Activated naive CD4-positive, alpha-beta T cell treated with anti-CD3 and anti-CD28 coated beads, Interleukin-2, amount 50 U/mL, for 72 hours (primary cell): ENCODE results near the gene BET1. TPM values are rescaled to one million over a fixed set of nuclear protein-coding genes. Genes with fewer than 3 reads are reported as not detected.

ENCODE experiments used
- ATAC-seq, 2 donors: fragments of 150-1000 bp; cut with Tn5 transposase; 2 replicates each; pipeline ENCODE4 v1.10.0; 2021; ENCODE audit warnings: mild to moderate bottlenecking in 2 of 2, moderate library complexity in 2 of 2
- DNase-seq, 2 donors: peaks; one replicate each; pipeline ENCODE4 v3.0.0; 2021 to 2022; ENCODE audit warnings: low spot score in 2 of 2
- H3K27ac Mint-ChIP-seq, 2 donors: one replicate each; pipeline ENCODE4 v1.8.0; 2022; ENCODE audit warnings: mild to moderate bottlenecking in 2 of 2, mixed read lengths in 2 of 2
- H3K36me3 Mint-ChIP-seq, 2 donors: one replicate each; pipeline ENCODE4 v1.8.0; 2022; ENCODE audit warnings: mixed read lengths in 2 of 2
- H3K9me3 Mint-ChIP-seq, 2 donors: one replicate each; pipeline ENCODE4 v1.8.0; 2022; ENCODE audit warnings: mixed read lengths in 2 of 2
- total RNA-seq, 2 donors: library from RNA; stranded (reverse); gene quantifications; one replicate each; pipeline ENCODE4 v1.2.3, GENCODE V29; 2022

The BET1 gene
- total RNA-seq, 2 donors from 2014 or later, result 18.8 to 21.5 TPM

DNA sequence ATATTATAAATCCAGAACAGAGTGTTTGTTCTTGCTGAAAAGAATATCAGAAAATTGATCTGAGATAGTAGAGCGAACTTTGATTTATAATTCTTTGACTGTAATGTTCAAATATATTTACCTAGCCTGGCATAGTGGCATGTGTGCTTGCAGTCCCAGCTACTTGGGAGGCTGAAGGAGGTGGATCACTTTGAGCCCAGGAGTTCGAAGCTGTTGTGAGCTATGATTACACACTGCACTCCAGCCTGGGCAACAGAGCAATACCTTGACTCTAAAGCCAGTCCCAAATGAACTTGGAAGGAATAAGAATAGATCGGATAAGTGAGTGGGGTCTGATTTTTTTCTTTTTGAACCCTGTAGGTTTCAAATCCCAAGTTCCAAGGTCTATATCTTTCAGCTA is 59.1 kb downstream of the BET1 start:
- no peak for ATAC-seq
- Mint-ChIP-seq H3K9me3 (no peaks in the 10 kb centered on the region), H3K27ac (no peak overlapping the region), H3K36me3 (no peaks in the 10 kb centered on the region)
- DNase-seq, result no peak

DNA sequence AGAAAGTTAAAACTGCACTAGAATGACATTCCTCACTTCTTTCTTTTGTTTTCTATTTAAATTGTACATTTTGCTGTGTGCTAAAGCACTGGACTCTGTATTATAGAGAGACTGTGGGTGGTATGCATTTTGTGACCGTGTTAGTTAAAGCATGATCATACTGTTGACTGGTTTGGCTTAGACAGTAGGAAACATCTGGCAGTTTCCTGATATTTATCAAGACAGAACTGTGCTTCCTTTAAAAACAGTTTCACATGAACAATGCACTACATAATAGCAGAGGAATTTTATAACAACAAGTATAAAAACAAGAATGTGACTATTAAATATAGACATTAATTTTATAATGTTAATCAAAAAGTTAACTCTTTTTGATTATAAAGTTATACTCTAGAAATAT is 59.5 kb downstream of the BET1 start:
- H3K27ac Mint-ChIP-seq, result no peak overlapping the region
- peaks cover 0 to 3% of the 10 kb centered on the region in 2 donors for H3K9me3 Mint-ChIP-seq
- DNase-seq, result no peak
- no peaks in the 10 kb centered on the region for H3K36me3 Mint-ChIP-seq
- no peak for ATAC-seq

DNA sequence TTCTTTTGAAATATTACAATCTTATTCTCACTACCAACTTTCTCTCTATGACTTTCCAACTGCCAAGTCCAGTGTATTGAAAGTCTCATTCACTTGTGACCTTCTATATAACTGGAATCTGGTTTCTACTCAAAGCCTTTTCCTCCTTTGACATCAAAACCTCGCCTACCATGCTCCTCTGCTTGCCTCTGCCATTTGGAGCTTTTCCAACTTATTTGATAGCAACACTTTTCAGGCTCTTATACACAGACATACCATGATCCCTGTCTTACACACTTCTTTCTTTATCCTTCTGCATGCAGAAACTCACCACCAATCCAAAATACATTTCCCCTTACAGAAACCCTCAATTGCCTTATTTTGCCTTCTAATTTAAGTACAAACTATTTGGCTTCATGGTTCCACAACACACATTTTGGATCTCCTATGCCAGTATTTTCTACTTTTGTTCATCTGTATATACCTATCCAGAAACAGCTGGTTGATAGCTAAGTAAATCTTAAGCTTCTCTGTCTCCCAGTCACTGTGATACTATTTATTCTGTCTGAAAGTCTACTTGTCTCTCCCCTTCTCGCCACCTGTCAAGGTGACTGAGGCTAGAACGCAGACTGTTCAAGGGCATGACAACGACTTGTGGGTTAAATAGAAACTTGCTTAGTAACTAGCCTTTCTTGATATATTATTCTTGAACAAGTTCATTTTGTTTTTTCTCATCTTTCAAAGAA is 60.2 kb downstream of the BET1 start:
- Mint-ChIP-seq H3K9me3 (peaks cover 0 to 4% of the 10 kb centered on the region in 2 donors), H3K36me3 (no peaks in the 10 kb centered on the region), H3K27ac (no peak overlapping the region)
- DNase-seq, result no peak
- ATAC-seq, result no peak

Other genes starting within 250 kb of the BET1 start
- under 1 TPM; 0.37 to 0.82 TPM for gene TFPI2, start 113.6 kb downstream of the BET1 start, total RNA-seq
- not detected for gene GNGT1, start 97.8 kb downstream of the BET1 start, total RNA-seq
- gene GNG11, start 82.6 kb downstream of the BET1 start, total RNA-seq, result not detected